DMS 273 (cell line): ENCODE data around the gene SLC25A21.
A peak's percentile ranks its signal among the peaks of the same experiment; 100 is the strongest.

Source experiments
- DNase-seq: peaks from one replicate; lab custom pipeline; 2025; ENCODE audit not compliant: unreplicated experiment; lab: John Stamatoyannopoulos, UW

The SLC25A21 gene

GRCh38 chr14:37144729-37145363 lies 27.6 kb downstream of the SLC25A21 start:
- DNase-seq, result no peak

- DNase-seq, result no peak
These were observed 28.9 kb downstream of the SLC25A21 start for GRCh38 chr14:37143475-37143874.

- DNase-seq, result no peak
These were observed 29.5 kb downstream of the SLC25A21 start for GRCh38 chr14:37142835-37143401.

GRCh38 chr14:37140176-37140575 lies 32.2 kb downstream of the SLC25A21 start:
- no peak for DNase-seq

- no peak for DNase-seq
These were observed 32.7 kb downstream of the SLC25A21 start for GRCh38 chr14:37139710-37140109.

GRCh38 chr14:37138898-37139297 lies 33.5 kb downstream of the SLC25A21 start:
- no peak for DNase-seq

GRCh38 chr14:37133284-37133913 lies 39.0 kb downstream of the SLC25A21 start:
- DNase-seq, result no peak

GRCh38 chr14:37131205-37131604 lies 41.2 kb downstream of the SLC25A21 start:
- no peak for DNase-seq

- DNase-seq, result no peak
These were observed 43.4 kb downstream of the SLC25A21 start for GRCh38 chr14:37129047-37129446.

GRCh38 chr14:37124614-37125013 lies 47.8 kb downstream of the SLC25A21 start:
- peak; percentile 1 for DNase-seq

GRCh38 chr14:37122919-37123639 lies 49.3 kb downstream of the SLC25A21 start:
- DNase-seq, result no peak

GRCh38 chr14:37122288-37122687 lies 50.1 kb downstream of the SLC25A21 start:
- DNase-seq, result no peak

- no peak for DNase-seq
These were observed 53.6 kb downstream of the SLC25A21 start for GRCh38 chr14:37118673-37119366.

GRCh38 chr14:37116933-37117849 lies 55.2 kb downstream of the SLC25A21 start:
- peak; percentile 49 for DNase-seq

GRCh38 chr14:37115406-37115805 lies 57.0 kb downstream of the SLC25A21 start:
- no peak for DNase-seq

- DNase-seq, result no peak
These were observed 57.8 kb downstream of the SLC25A21 start for GRCh38 chr14:37114559-37114958.

- no peak for DNase-seq
These were observed 58.4 kb downstream of the SLC25A21 start for GRCh38 chr14:37114002-37114401.

- DNase-seq, result no peak
These were observed 74.3 kb downstream of the SLC25A21 start for GRCh38 chr14:37098132-37098531.

GRCh38 chr14:37094502-37094901 lies 77.9 kb downstream of the SLC25A21 start:
- no peak for DNase-seq

GRCh38 chr14:37093364-37093763 lies 79.0 kb downstream of the SLC25A21 start:
- DNase-seq, result peak; percentile 45
